ENCODE results near the gene FOXN1.
"Not testable (repeated sequence)": the region's sequence is repeated elsewhere in the genome, so short reads cannot be mapped to it uniquely, and the experiment has no call there.

FOXN1 gene

DNA sequence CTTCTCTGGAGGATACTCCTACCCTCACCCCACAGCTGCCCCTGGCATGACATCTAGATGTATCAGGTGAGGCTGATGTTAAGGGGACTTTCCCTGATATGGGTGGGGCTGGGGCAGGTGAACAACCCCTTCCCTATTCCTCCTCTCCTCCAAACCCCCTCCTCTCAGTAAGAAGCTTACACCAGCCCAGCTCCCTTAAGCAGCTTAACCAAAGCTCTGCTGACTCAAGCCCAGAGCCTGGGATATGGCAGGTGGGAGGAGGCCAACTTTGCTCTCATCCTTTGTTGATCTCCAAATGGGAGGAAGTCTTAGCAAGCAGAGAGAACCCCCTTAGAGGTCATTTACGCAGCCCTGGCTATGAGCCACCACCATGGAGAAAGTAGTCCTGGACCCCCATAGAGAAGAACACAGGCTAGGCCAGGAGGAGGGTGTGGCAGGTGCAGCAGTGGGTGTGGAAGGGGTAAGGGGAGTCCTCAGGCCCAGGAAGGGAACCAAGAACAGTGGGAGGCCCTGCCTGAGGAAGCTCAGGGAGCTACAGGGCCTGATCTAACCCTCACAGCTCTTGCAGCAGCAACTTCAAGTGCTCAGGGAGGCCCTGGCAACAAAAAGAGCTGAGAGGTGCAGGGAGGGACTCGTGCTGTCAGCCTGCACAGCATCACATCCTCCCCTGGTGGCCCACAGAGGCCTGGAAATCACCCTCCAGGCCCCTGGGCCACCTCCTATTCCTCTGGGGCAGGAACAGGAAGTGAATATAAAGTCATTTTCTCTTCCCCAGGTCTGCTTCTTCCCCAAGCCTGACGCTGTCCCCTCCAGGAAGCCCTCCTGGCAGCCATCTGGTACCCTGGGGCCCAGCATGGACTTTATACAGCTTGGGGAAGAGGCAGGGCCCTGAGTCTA lies 43.3 kb downstream of the FOXN1 start:
- peak; percentile 56 for DNase-seq

DNA sequence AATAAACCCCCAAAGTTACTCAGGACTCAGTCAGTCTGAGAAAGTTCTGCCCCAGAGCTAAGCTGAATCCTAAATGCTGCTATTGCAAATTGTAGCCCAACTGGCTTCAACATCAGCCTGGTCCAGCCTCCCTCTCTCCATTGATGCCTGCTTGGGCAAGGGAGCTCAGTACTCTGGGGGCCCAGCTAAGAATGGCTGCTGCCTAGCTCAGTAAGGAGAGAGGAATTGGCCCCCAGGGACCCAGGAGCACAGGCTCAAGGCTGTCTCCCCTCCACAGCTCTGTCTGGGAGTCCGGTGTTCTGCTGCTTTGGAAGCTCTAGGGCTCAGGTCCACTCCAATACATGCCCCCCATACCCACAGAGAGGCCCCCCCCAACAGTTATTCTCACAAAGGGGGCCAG lies 44.7 kb downstream of the FOXN1 start:
- no peak for DNase-seq

DNA sequence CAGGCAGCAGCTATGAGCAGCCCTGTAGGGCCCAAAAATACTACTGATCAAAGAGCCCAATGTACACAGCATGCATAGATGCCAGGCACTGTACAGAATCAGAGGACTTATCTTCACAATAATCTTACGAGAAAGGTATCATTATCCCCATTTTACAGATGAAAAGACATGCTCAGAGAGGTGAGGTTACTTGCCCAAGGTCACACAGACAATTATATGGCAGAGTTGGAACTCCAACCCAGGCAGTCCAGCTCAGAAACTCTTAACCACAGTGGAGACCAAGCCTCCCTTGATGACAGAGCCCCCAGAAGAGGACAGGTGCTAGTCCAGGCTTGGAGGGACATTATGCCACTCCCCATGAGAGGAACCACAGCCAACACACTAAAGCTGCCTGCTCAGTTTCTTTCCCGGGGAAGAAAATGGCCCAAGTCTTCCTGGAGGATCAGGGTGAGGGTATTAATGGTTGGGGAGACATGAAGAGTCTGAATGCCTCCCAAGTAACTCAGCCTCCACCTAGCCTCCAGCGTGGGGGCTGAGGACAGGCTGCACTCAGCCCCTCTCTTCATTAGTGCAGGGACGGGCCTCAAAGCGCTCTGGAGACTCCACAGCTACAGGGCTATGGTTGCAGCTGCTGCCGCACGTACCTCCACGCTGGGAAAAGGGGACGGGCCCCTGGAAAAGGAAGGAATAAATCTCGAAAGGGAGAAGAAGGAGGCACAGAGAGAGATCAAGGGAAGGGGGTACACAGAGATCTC lies 45.5 kb downstream of the FOXN1 start:
- DNase-seq = no peak

DNA sequence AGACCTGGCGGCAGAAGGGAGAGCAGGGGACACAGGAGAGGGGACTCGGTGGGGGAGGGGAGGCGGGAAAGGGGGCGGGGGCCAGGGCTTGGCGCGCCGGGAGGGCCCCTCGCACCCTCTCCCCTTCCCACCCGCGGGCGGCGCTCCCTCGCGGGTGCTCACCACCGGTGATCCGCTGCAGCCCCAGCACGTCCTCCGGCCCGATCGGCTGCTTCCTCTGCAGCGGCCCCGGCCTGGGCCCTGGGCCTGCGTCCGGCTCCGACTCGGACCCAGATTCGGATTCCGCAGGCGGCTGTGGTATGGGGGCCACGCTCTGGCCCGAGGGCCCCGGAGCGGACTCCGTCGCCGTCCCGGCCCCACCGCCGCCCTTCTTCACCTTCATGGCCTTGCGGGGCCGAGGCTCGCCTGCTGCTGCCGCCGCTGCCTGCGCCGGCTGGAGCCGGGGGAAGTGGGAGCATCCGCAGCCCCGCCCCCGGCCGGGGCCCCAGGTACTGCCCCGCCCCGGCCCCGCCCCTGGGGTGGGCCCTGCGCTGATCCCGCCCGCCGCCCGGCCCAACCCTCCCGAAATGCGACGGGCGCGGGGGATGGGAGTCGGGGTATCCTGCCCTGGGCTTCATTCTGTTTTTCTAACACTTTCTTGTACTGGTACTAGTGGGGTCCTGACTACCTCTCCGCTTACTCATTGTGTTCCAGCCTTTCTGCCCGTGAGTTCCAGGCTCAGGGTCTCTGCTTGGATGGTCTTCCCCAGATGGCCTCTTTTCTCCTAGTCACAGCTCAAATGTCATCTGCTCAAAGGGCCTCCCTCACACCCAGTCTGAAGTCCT lies 46.2 kb downstream of the FOXN1 start, which contains the start of gene UNC119:
UNC119 (minus strand) TSS at position 449 of the 824 bp plus-strand sequence; CDS start at position 382, 67 bp downstream.
- DNase-seq = peak; percentile 66

DNA sequence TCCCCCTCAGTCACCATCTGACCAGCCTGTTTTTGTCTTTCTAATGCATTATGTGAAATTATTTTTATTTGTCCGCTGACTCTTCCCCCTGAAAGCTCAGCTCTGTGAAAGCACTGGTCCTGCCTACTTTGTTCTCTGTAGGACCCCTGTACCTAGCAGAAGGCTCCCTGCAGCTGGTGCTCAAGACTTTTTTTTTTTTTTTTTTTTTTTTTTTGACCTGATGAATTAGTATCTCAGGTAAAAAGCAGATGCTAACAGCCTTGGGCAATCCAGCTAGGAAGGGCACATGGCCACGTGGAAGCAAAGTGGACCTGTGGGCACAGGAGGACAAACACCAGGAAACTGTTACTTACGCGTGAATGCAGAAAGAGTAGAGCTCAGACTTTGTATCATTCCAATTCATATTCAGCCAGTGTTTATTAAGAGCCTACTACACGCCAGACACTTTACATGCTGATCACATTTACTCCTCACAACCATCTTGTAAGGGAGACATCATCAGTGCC lies 46.9 kb downstream of the FOXN1 start:
- DNase-seq = no peak

DNA sequence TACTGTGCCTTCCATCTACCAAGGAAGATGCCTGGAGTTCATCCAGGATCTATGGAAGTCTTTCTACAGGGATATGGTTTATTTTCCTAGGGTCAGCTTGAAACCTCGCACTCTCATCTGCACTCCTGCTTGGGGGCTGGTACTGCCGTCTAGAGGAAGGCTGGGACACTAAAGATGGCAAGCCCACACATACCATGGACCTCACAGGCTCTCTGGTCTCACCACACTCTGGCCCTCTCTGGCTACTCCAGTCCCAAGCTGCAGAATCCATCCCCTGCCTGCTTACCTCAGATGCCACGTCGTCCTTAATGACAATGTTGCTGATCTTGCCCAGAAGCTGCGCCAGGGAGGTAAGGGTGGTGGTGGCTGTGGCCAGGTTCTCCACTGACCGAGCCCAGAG lies 48.4 kb downstream of the FOXN1 start:
- DNase-seq = no peak

DNA sequence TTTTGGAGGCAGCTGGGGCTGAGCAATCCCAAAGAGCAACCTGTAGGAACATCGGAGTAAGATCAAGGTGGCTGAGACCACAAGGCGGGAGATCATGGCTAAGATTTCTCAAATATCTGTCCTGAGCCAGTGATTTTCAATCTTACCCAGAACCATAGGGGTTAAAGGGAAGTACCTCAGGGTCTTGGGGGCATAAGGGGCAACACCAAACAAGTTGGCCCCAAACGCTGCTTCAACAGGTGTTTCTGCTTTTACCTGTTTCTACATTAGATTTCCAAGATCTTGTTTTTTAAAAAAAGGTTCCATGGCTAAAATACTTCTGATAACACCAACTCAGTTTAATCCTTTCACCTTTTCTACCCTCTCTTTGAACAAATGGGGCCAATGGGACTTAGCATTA lies 48.9 kb downstream of the FOXN1 start:
- DNase-seq = no peak

DNA sequence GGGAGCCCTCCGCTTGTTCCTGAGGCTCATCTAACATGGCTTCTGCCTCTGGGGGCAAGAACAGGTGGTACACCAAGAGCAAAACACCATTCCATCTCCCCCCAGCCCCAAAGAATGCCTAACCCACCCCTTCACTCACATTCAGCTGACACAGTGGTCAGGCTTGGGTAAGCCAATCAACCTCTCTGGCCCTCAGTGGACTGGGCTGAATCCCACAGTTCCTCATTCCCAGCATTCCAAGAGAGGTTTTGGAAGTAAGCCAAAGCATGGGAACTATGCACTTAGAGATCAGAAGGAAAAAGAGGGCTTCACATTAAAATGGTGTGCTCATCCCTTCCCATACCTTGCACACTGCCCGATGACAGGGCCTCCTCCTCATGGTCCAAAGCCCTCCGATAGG lies 57.3 kb downstream of the FOXN1 start:
- no peak for DNase-seq

DNA sequence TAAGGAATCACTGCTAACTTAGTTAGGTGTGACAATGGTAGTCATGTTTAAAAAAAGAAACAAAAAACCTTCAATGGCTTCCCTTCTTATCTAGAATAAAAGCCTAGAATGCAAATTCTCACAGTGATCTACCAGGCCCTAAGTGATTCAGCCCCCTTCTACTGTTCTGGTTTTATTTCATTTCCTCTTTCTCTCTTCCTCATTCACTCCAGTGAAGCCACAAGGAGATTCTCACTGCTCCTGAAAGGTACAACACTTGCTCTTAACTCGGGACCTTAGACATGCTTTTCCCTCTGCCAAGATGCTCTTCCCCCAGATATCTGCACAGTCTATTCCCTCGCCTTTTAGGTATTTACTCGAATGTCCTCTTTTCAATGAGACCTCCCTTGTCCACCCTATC lies 61.5 kb downstream of the FOXN1 start:
- no peak for DNase-seq

DNA sequence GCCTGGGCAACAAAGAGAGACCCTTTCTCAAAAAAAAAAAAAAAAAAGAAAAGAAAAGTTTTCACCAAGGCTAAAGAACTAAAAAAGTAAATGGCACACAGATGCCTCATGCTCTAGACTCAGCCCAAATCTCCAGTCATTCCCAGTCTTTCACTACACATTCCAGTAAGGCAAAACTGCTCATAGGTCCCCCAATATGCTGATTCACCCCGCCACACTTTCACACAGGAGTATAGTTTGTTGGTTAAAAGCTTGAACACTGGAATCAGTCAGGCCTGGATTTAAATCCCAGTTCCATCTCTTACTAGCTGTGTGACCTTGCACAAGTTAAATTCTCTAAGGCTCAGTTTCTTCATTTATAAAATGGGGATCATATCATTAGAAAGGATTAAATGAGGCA lies 63.3 kb downstream of the FOXN1 start:
- DNase-seq = no peak

DNA sequence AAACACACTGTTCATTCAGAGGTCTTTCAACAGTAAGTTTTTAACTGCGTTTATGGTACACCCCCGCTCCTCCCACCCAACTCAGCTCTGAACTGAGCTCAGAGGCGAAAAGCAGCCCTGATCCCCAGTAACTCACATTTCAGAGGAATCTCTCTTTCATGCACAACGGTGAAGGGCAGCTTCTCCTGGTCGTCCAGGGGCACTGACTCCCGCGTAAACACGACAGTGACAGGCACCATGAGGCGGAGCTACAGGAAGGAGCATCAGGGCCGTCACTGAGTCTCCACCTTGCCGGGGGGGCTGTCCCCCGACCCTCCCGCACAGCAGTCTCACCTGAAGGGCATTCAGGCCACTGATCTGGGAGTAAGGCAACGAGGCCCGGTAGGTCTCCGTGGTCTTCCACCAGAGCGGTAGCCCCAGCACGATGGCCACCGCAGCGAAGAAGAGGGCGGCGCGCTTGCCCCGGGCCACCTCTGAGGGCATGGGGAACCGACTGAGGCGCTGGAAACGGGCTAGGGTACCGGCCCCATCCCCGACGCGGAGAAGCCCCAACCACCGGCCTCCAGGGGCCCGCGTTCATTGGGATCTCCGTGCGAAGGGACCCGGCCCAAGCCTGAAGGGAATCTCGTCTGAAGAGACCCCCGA lies 64.7 kb downstream of the FOXN1 start:
- DNase-seq = peak; percentile 45

DNA sequence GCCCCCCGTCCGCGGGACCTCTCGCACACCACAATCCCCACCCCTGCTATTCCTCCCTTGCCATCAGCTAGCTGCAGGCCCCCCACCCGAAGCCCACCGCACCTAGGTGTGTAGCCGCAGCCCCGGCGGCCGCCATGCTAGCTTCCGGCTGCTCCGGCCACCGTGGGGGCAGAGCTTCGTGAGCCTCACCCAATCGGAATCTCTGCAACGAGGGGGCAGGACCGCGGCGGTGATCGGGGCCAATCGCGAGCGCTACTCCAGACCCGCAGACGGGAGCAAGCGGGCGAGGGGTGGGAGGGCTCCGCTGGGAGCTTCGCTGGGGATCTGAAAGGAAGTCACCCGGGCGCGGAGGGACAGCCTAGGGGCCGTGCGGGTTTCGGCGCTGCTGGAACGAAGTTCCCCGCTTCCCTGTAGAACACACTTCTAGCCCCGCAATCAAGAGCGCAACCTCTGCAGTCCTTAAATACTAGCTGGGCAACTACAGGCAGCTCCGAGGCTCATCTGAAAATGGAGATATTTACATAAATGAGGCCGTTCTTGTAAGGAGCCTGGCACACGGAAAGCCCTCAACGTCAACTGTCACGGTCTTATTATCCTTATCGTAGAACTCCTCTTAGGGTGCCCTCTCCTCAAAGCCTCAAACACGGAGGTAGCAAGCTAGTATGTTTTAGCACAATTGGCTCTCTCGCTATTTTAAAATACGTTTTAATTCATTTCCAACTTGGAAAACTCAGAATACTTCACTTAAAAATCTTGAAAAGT lies 65.4 kb downstream of the FOXN1 start, which contains the start of gene PIGS:
PIGS (minus strand) TSS at position 164 of the 762 bp plus-strand sequence; CDS start at position 136, 28 bp downstream.
- peak; percentile 94 for DNase-seq

DNA sequence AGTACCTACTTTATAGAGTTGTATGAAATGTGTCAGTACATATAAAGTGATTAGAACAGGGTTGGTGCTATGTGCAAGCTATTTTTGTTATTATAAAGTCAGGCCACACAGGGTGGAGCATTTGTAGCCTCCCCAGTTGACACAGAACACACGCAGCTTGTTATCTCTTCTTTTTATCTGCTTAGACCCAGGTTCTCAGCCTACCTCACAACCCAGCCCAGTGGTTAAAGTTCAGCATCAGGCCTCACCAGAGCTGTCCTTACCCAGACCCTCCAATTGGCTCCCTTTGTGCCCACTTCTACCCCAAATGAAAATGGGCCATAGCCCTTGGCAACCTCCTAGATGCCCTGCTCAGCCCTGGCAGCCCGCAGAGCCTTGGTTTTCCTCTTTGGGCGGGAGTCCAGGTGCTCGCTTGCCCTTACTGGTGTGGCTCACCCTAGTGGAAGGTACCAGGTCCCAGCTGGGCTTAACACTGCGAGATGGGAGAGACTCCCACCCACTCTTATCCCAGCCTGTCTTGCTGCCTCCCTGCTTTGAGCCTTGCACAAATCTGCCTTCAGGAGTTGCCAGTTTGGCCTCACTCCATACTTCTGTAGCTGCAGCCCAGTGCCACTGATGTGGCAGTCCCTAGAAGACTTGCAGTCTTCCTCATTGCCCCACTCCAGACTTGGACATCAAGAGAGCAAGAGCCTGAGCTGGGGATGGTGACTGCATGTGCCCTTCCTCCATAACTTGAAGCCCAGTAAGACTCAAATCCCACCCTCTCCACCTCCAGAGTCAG lies 66.3 kb downstream of the FOXN1 start:
- no peak for DNase-seq

DNA sequence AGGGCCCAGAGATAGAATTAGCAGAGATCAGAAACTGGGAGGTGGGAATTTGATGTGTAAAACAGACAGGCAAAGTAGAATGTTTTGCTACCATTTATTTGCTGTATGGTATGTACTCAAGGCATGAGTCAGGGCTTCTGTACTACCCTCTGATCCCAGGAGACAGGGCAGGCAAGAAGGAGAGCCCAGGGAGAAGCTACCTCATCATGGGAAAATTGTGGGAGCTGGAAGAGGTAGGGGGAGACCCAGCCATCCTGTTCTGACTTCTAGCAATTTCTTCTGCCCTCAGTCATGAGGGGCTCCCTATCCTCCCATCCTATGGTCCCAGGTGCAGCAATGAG lies 66.9 kb downstream of the FOXN1 start:
- no peak for DNase-seq

DNA sequence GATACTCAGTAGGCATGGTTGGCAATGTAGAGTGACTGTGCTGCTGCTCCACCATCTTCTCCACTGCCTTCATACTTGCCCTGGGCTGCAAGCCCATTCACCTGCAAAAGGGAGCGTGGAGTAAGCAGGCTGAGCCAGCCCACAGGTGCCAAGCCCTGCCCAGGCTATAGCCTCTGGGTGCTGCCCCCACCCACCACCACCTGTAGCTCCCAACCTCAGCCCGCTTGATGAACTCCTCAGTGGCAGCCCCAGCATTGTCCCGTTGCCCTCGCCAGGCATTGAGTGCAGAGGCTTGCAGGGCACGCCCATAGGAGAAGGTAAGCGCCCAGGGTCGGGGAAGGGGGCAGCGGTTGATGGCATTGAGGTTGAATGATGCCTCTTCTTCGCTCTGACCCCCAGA lies 67.4 kb downstream of the FOXN1 start:
- DNase-seq = no peak

DNA sequence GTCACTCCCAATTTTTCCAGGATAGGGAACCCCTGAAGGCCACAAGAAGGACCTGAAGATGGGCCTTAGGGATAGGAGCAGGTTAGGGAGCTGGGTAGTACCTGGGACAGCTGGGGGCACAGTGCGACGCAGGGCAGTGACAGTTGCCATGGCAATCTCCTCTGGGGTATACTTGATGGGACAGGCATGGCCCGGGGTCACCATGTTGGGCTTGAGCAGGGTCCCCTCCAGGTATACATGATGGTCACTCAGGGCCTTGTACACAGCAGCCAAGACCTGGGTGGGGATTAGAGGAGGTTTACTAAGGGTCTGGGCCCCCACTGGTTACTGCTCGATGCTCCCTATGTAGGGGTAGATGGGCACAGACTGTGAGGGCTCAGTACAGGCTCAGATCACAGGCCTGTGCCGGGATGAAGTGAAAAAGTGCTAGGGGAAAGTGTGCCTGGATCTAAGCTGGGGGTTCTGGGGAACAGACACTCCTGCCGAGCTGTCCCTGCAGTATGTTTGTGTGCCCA lies 67.9 kb downstream of the FOXN1 start:
- DNase-seq = no peak

DNA sequence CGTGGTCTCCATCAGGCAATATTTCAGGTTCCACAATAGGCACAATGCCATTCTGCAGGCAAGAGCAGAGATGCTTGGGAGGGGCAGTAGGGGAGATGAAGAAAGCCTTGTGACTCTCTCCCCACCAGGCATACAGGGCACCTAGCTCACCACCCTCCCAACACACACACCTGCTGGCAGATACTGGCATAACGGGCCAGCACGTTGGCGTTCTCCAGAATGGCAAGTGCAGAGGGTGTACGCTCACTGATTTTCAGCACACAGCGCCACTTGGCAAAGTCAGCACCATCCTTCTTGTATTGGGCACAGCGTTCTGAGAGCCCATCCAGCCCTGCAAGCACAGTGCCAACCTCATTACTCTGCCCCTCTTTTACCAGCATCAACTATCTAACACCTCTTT lies 68.4 kb downstream of the FOXN1 start:
- peak; percentile 4 for DNase-seq

DNA sequence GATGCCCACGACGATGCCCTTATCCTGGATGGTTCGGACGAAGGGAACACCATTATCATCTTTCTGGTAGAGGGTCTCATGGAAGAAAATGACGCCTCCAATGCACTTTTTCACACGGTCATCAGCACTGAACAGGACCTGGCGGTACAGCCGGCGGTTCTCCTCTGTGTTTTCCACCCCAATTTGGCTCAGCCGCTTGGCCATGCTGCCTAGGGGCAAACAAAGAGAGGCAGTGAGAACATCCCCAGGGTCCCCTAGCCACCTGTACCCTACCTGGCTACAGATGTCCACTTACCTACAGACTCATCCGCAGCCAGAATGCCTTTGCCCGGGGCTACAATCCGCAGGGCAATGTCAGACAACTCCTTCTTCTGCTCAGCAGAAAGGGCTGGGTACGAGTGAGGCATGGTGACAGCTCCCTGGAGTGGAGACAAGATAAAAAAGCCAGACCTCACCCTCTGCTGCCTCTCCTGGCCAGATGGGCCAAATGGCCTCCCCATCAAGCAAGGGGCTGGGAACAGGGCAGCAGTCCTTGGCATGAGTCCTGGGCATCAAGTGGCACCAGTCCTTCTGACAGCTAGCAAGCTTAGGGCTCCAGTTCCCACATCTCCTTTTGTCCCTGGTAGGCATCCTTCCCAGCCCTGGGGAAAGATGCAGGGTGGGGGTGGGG lies 69.1 kb downstream of the FOXN1 start:
- no peak for DNase-seq

DNA sequence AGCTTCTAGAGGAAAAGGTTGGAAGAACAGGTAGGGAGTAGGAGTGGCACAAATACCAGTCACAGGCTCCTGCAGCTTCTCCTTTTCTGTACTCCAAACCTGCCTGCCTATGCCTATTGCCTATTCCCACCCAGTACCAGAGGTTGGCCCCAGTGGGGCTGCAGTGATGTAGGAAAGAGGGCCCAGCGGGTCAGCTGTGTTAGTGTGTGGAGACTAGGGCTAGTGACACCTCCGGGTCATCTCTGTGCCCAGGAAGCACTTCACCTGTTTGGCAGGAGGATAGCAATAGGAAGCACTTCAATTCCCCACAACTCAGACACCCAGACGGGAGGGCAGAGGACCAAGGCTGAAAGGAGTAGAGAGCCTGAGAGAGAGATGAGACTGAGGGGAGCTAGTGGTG lies 69.9 kb downstream of the FOXN1 start:
- DNase-seq = not testable (repeated sequence)

Measured in stimulated activated naive CD4-positive, alpha-beta T cell treated with Interleukin-2 at 50 U/mL for 16 hours (primary cell).